TTC549 (cell line): ENCODE results near the gene APIP.
"Not testable (repeated sequence)": the region's sequence is repeated elsewhere in the genome, so short reads cannot be mapped to it uniquely, and the experiment has no call there.

Experiments used
- FAIRE-seq: peaks from 2 replicates; lab custom pipeline; 2012; peaks lifted over from hg19 to GRCh38; lab: Jason Lieb, UNC

APIP gene

DNA sequence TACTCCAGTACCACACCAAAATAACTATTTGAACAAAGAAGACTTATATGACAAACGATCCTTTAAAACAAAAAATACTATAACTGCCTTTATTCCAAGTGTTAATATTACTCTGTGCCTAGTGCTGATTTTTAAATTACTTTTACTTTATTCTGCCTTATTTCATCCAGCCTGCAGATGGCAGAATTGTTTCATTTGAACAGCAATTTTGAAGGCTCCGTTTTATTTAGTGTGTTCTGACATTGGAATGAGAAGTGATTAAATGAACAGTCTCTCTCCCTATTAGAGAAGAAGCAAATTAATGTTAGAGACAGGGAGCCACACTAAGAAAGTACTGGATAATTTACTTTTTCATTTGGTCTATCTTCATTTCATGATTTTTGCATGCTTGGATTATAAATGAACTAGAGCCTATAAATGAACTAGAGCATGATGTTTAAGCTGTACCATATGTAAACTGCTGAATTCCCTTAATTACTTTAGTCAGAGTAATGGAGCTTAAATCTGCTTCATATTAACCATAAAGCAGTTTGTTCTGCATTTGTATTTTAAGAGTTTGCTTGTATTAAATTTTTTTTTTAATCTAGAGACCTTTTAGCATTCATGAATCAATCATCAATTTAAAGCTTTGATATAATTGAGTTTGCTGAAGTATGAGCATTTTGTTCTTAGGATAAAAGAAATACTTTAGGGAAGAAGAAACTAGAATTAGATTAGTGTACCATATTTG is 10.1 kb upstream of the APIP start:
- FAIRE-seq: peak; percentile 53

DNA sequence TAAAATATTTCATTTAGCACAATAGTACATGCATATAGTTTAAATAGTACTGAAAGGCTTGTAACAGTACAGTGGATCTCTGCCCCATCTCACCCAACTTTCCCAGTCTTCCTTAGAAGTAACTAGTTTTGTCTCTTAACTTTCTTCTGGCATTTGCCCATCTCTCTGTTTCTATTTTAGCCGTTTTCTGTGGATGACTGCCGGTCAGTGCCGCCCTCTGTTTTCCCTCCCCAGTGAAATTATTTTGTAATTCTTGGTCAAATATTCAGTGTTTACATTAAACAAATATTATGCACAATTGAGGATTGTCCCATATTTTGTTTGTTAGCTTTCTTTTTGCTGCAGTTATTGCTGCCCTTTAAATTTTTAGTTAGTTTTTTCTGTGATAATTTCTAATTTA is 8.5 kb upstream of the APIP start:
- FAIRE-seq: no peak

DNA sequence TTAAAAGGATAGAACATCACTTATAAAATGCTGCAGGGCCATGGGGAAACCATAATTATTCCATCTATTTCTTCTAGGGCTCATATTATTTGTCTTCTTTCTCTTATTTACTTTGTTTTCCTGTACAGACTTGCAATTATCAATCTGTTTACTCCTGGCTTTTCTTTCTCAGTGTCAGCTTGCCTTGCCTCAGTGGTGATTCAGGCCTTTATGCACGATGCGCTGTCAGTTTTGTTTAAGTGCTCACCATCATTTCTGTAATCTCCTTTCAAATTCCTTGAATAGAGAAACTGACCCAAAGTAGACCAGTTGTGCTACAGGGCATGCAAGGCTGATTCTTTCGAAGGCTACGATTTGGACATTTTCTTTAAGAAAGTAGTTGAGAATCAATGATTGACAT is 5.0 kb upstream of the APIP start:
- no peak for FAIRE-seq

DNA sequence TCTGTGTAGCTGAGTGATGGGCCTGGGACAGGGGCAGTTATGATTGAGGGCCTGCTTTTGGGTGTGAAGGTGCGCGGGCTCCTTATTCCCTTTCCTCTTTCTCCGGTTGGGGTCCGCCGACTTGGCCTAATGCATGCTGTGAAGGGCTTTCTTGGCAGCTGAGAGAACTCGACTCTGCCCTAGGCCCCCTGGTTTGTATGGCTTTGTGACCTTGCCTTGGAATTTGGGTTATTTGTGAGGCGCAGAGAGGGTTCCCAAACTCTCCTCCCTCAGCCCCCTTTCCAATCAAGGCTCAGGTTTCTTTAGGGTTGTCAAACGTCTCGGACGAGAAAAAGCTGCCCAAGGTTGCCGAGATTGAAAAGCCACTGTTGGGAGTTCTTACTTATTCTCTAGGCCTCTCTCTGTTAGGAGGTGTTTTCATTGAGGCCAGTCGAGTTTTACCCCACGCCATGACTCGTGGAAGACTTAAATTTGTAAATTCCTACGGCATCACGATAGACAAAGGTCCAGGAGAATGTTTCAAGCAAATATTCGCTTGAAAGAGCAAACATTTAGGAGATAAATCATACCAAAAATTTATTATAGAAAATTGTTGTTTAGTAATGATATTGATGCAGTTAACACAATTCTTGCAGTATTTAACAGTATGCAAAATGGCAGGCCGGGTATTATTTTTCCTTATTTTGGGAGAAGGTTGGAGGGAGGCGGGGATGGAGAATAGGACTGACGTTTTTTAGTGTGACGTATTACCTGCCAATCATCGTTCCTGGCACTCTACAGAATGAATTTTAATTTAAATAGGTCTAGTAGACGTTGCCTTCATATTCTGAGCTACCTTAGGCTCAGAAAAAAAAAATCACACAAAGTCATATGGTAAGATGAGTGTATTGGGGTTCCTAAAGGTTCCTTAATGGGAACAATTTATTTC is 928 bp upstream of the APIP start:
- FAIRE-seq: no peak

DNA sequence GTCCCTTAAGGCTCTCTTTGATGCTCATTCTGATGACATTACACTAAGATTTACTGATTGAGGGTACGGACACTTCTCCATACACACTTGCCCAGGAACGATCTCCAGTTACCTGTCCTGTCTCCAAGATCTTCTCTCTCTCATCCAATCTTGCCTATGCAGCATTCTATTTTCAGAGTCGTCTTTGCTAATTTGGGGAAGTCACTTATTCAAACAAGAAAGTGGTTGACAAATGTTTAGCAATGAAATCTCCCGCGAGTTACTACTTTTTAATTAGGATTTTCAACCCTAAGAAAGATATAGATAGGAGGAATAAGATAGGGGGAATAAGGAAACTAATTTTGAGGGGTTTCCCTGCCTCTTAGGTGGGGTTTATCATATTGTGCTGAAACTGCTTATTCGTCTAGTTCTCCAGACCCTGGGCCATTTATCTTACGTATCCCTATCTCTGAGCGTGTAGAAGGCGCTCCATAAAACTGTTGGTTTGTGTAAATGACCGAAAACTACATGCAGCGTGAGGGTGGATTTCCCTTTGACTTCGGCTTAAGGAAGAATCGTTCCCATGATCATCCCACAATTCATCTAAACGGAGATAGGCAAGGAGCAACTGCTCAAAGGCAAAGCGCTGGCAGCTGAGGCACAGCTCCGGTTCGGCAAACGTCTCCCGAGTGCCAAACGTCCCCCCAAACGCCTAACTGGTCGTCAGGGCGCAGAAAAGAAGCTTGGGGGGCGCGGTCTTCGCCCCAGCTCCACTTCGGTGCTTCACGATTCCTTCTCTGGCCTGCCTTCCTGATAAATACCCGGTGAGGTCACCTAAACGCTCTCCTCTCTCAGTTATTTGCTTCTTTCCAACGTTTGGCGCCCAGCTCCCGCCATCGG is 804 bp downstream of the APIP start:
- FAIRE-seq: no peak

DNA sequence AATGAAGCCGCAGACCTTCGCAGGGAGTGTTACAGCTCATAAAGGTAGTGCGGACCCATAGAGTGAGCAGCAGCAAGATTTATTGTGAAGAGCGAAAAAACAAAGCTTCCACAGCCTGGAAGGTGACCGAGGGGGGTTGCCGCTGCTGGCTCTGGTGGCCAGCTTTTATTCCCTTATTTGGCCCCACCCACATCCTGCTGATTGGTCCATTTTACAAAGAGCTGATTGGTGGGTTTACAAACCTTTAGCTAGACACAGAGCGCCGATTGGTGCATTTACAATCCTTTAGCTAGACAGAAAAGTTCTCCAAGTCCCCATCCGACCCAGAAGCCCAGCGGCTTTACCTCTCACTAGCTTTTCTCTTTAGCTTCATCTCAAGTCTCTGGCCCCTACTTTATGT is 2.6 kb downstream of the APIP start:
- not testable (repeated sequence) for FAIRE-seq

DNA sequence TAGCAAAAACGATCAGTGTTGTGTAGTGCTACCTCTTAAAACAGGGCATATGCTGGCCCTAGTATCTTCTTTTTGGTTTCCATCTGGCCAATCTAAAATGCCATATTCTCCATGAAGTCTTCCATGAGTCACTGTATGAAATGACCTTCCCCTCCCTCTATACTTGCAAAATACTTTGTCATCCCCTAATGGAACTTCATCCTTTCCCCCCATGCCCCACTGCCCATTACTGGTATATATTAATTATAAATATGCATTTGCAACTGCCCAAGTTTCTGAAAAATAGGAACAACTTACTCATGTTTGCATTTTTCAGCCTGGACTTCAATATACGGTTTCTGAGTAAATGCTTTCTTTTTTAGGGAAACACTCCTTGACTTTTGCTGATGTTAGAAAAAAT is 4.5 kb downstream of the APIP start:
- no peak for FAIRE-seq

DNA sequence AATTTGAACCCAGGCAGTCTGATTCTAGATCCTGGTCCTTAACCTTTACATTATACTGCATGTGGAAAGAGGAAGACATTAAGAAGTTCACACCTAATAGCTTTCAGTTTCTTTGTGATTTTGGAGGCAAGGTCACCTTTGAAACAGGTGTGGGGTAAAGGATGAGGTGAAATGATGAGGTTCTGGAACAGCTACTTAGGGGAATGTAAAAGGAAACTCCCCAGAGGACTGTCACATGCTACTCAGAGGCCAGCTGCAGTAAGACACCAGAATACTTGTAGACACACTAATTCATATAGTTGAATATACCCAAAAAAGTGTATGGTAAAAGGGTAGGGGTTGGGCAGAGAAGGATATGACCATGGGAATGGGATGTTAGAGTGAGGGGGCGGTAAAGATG is 5.4 kb downstream of the APIP start:
- no peak for FAIRE-seq

DNA sequence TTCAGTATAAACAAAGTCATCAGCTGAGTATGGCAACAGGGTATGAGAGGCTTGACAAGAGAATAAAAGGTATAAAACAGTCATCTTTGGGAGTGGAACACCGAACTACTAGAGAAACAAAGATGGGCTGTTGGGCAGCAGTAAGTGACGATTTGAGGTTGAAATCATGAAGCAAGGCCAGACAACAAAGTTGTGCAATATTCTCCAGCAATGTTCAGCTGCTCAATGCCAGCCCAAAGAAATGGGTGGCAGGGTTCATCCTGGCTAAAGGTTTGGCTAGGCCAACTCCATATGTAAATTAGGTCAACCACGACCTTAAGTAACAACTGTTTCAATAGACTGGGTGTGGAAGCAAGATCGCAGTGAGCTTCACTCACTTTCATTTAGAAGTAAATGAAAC is 6.2 kb downstream of the APIP start:
- FAIRE-seq: no peak

DNA sequence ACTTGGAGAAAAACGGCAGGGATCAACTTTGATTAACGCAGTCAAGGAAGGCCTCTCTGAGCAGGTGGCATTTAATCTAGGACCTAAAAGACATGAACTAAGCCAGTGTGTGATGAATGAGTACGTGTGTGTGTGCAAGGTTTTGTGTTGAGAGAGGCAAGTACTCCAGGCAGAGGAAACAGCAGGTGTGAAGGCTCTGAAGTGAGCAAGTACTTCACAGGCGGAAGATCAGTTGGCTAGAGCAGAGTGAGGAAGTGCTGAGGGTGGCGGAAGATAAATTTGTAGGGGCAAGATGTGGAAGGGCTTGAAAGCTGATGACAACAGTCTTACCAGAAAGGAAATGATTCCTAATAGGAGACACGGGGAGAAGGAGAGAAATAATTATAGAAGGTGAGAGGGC is 6.8 kb downstream of the APIP start:
- no peak for FAIRE-seq

DNA sequence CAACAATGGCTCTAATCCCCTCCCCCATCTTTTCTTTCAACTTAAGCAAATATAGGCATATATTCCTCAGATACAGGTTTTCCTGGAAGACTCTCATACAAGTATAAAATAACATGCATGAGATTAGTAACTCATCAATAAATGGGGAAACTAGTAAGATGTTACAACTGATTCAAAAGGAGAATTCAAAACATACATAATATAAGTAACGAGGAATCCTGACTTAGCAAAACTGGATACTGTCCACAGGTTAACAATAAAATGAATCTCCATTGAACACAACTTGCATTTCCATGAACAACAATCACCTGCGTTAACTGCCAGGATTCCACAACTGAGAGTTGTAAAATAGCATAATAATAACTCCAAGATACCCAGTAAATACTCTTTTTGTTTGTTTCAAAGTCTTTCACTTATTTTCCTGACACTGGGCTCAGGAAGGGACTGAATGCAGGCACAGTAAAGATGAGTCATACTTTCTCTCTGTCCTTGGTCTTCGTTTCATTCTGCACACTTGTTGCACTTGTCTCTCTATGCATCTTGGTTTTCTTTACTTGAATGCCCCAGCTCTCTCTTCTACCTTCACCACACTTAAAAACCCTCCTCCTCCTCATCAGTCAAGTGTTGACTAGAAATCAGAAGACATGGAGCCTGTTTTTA is 8.1 kb downstream of the APIP start:
- FAIRE-seq: no peak

DNA sequence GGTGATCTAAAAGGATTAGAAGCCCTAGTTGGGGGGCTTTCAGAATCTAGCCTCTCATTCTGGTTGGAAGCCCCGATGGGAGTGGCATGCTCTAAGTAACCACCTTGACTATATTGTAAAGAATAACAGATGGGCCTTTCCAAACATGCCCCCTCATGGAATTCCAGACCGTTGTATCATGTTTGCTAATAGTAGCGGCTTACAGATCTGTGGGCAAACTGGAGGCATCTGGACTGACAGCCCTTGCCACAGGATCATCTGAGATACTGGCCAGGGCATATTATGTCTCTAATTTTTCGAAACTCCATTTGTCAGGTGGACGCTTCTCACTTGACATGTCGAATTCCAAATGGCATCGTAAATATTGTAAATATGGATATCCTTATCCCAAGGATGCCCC is 10.5 kb downstream of the APIP start:
- FAIRE-seq: no peak

DNA sequence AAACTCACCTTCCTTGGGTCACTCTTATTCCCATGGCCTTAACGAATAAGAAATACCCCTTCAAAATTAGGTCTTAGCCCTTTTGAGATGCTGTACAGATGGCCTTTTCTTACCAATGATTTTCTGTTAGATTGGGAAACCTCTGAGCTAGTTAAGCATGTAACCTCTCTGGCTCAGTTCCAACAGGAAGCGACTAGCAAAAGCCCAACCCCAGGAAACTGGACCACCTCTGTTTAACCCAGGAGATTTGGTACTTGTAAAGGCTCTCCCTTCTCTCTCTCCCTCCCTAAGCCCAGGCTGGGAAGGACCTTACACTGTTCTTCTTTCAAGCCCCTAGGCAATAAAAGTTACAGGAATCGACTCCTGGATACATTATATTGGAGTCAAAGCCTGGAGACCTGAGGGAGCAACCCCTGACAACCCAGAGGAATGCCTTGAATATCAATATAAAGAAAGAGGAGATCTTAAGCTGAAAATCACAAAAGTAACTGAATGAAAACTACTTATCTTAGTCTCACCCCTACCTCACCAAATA is 11.7 kb downstream of the APIP start:
- FAIRE-seq: no peak

DNA sequence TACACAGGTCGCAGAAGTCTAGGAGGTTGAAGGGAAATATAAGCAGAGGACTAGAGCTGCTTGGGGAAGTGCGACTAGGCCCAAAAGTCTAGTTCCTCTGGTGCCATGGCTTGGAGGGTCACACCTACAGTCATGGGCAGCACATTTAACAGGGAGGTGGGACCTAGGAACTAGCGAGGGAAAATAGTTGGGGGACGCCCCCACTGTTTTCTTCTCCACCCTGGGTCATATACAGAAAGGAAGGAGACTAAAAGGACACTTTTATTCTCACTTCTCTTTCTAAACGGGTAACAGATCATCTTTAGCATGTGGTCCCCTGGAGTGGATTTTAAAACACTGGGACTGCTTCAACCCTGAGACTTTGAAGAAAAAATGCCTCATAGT is 16.6 kb downstream of the APIP start:
- no peak for FAIRE-seq

DNA sequence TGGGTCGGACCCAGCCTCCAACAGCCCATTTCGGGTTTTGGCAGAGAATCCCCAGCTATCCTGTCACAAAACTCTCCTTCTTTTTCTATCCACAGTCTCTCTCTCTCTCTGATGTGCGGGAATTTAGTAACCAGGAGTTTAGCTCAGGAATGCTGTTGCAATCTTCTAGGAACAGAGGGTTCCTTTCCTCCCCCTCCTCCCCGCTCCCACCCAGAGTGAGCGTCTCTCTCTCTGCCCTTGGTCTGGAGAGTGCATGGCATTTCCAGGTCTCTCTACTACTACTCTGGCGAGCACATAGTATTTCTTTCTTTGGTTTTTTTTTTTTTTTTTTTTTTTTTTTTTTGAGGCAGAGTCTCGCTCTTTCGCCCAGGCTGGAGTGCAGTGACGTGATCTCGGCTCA is 17.7 kb downstream of the APIP start:
- FAIRE-seq: no peak

DNA sequence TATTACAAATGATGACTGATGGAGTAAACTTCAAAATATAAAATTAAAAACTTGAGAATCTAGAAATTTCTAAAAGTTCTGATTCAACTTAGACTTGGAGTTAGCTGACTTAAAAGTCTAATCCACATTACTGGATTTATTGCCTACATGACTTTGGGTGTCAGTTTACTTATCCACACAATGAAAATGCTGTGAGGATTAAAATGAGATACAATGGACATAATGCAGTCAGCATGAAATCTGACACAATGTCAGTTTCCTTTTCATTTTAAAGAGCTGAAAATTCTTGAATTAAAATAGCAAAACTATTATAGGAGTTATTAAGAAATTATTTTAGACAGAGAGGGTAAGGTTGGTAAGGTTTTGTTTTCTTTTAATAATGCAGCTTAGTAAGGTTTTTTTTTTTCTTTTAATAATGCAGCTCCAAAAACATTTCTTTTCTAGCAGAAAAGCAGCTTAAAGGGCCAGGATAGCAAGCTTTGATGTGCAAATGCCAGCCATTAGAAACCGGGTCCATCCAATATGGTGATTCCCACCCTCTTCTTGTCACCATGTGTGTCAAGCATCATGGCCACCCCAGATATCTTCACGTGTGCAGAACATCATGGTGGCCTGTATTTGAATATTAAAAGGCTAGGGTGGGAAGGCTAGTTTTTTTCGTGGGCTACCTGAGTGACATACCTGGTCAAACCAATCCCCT is 18.9 kb downstream of the APIP start:
- no peak for FAIRE-seq

DNA sequence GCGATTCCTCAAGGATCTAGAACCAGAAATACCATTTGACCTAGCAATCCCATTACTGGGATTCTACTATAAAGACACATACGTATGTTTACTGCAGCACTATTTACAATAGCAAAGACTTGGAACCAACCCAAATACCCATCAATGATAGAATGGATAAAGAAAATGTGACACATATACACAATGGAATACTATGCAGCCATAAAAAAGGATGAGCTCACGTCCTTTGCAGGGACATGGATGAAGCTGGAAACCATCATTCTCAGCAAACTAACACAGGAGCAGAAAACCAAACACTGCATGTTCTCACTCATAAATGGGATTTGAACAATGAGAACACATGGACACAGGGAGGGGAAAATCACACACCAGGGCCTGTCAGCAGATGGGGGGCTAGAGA is 20.0 kb downstream of the APIP start:
- FAIRE-seq: not testable (repeated sequence)

DNA sequence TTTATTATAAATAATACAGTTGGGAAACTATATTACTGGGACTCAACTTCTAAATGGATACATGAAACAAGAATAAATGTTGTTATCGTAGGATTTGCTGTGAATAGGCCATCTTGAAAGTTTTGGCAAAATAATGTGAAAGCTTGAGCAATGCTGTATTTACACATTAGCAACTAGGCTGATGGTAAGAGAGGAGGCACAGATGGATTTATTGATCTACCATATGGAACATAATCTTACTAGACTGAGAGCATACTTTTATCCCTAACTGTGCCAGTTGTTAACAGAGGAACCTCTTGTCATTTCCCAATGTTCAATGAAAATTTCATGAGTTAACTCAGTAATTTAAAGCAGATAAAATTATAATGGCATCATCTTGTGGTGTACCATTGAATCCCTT is 22.8 kb downstream of the APIP start:
- no peak for FAIRE-seq

DNA sequence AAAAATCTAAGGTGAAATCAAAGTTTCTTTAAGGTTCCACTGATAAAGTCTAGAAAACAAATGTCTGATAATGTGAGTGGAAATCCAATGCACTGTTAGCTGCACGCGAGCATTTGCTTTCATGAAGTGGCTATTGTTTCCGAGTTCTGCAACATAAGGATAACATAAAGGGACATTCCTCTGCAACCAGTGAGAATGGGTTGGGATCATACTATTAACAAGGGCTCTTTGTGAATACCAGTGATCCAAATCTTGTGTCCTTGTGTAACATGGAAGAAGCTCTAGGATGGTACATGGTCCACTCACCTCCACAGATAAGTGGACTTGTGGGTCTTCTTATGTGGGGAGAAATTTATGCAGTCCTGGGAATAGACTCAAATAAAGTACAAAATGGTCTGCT is 24.6 kb downstream of the APIP start:
- FAIRE-seq: no peak

DNA sequence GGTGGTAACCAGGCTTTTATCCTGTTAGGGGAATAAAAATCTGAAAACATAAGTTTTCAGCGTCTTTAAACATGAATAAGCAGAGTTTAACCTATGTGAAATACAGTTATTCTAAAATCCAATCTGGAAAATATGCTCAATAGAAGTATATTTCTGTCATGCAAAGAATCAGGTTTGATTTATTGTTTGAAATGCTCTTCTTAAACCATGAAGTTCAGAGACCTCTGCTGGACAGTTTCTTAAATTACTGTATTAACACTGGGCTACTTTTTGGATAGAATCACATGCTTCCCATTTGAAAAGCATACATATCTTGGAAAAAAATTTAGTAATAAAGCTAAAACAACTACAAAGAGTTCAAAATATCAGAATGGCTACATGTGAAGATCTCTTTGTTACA is 25.4 kb downstream of the APIP start:
- FAIRE-seq: peak; percentile 38

DNA sequence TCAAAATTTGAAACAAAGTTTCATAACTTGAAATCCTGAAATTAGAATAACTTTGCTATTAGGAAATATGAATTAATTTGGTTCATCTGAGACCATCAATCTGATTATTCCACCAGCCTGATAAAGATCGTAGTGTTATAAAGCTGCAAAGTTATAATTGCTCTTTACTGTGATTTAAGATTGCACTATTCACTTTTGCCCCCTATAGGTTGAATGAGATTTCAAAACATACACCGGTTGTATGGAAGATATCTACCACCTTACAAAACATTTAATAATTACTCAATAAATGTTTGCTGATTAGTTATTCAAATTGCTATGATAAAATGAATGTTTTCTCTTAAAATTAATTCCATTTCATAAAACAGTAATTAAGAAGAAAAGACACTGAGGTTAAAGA is 26.1 kb downstream of the APIP start:
- no peak for FAIRE-seq
